H1 (cell line): ENCODE measurements around the gene TRABD2A. TPM values are rescaled to one million over a fixed set of nuclear protein-coding genes. Genes with fewer than 3 reads are reported as not detected.

Experiments
- CTCF ChIA-PET: fragments of 300-600 bp; sonication (Branson Sonifier 250); formaldehyde crosslinking; loops from one replicate; lab custom pipeline; 2021; ENCODE audit not compliant: partially characterized antibody; lab: Charles Lee
- POLR2A ChIA-PET: fragments of 300-600 bp; sonication (Branson Sonifier 250); formaldehyde crosslinking; loops from one replicate; lab custom pipeline; 2021; ENCODE audit warnings: inconsistent platforms; ENCODE audit not compliant: partially characterized antibody; lab: Charles Lee
- DNase-seq, 2 experiments: peaks; one replicate each; pipeline versions ENCODE4 v3.0.0 to v3.0.0-alpha.2; 2010 to 2022; ENCODE audit warnings: low spot score in 2 of 2, low read depth in 1 of 2, mixed read lengths in 1 of 2
- FAIRE-seq: peaks from 2 replicates; lab custom pipeline; 2011; peaks lifted over from hg19 to GRCh38; lab: Jason Lieb, UNC
- H2AFZ ChIP-seq: 2 replicates; pipeline ENCODE4 v1.8.1; 2012; ENCODE audit warnings: low read length, inconsistent platforms
- H2AK5ac ChIP-seq: 2 replicates; pipeline ENCODE4 v1.6.1; 2013; ENCODE audit warnings: low read depth, low read length
- H2BK120ac ChIP-seq: replicated peaks from 2 replicates; pipeline ENCODE3; 2013; ENCODE audit warnings: low read depth, low read length, inconsistent platforms
- H2BK12ac ChIP-seq: 2 replicates; pipeline ENCODE4 v1.6.1; 2013; ENCODE audit warnings: low read depth, low read length
- H2BK15ac ChIP-seq: 2 replicates; pipeline ENCODE4 v1.6.1; 2013; ENCODE audit warnings: low read length
- H2BK20ac ChIP-seq: 2 replicates; pipeline ENCODE4 v1.6.1; 2013; ENCODE audit warnings: low read length
- H2BK5ac ChIP-seq: 2 replicates; pipeline ENCODE4 v1.6.1; 2013; ENCODE audit warnings: low read depth, low read length
- H3K14ac ChIP-seq: 2 replicates; pipeline ENCODE4 v1.6.1; 2013; ENCODE audit warnings: inconsistent platforms; ENCODE audit not compliant: insufficient read length
- H3K18ac ChIP-seq: 2 replicates; pipeline ENCODE4 v1.6.1; 2013; ENCODE audit warnings: low read length; ENCODE audit errors: extremely low read depth
- H3K23ac ChIP-seq: 2 replicates; pipeline ENCODE4 v1.6.1; 2013; ENCODE audit warnings: inconsistent platforms; ENCODE audit not compliant: insufficient read length
- H3K23me2 ChIP-seq: 2 replicates; pipeline ENCODE4 v1.6.1; 2013; ENCODE audit warnings: low read depth, low read length
- H3K27ac ChIP-seq: 2 replicates; pipeline ENCODE4 v1.6.1; 2011; ENCODE audit warnings: low read depth, low read length, inconsistent platforms
- H3K27me3 ChIP-seq, 4 experiments: replicated peaks in 1 of 4; 1 replicate in 1 of 4; 2 replicates in 3 of 4; pipeline versions ENCODE4 v1.6.1 to v1.8.1; 2011 to 2013; ENCODE audit warnings: low read length in 3 of 4, mild to moderate bottlenecking in 3 of 4, inconsistent platforms in 2 of 4, mixed read lengths in 2 of 4, moderate library complexity in 1 of 4; ENCODE audit not compliant: control insufficient read depth in 3 of 4, insufficient read depth in 3 of 4; ENCODE audit errors: extremely low read depth in 1 of 4
- H3K36me3 ChIP-seq, 4 experiments: 2 replicates each; pipeline versions ENCODE4 v1.6.1 to v1.8.1; 2011 to 2013; ENCODE audit warnings: mild to moderate bottlenecking in 4 of 4, low read length in 3 of 4, moderate library complexity in 2 of 4, control low read depth in 1 of 4, inconsistent platforms in 1 of 4; ENCODE audit not compliant: insufficient read depth in 4 of 4, control insufficient read depth in 2 of 4
- H3K4ac ChIP-seq: replicated peaks from 2 replicates; pipeline ENCODE3; 2013; ENCODE audit warnings: low read length, low read depth, mixed read lengths, inconsistent platforms; ENCODE audit not compliant: insufficient read length
- H3K4me1 ChIP-seq, 4 experiments: replicated peaks in 1 of 4; 1 replicate in 1 of 4; 2 replicates in 3 of 4; pipeline versions ENCODE4 v1.6.1 to v1.8.1; 2011 to 2013; ENCODE audit warnings: low read length in 3 of 4, inconsistent platforms in 2 of 4, mixed read lengths in 1 of 4; ENCODE audit not compliant: insufficient read depth in 4 of 4, control insufficient read depth in 3 of 4
- H3K4me2 ChIP-seq, 2 experiments: 2 replicates each; pipeline versions ENCODE4 v1.6.1 to v1.8.1; 2011 to 2013; ENCODE audit warnings: low read depth in 2 of 2, low read length in 2 of 2, control low read depth in 1 of 2, inconsistent platforms in 1 of 2, mild to moderate bottlenecking in 1 of 2; ENCODE audit not compliant: insufficient read depth in 1 of 2
- H3K4me3 ChIP-seq, 4 experiments: fragments of 200-600, 300-600 bp in 1 of 4; sonication (generic), shearing (Covaris generic), sonication (Bioruptor Twin) in 1 of 4; 2 replicates each; pipeline versions ENCODE4 v1.5.1 to v1.8.1; 2011 to 2016; ENCODE audit warnings: low read length in 4 of 4, low read depth in 3 of 4, control low read depth in 2 of 4, inconsistent platforms in 2 of 4, mild to moderate bottlenecking in 2 of 4, mixed read lengths in 1 of 4, moderate library complexity in 1 of 4; ENCODE audit not compliant: insufficient read depth in 2 of 4; ENCODE audit errors: extremely low read depth in 1 of 4
- H3K56ac ChIP-seq: replicated peaks from 2 replicates; pipeline ENCODE3; 2013; ENCODE audit warnings: low read depth, mild to moderate bottlenecking, mixed read lengths, low read length, inconsistent platforms; ENCODE audit not compliant: insufficient read length
- H3K79me1 ChIP-seq: 2 replicates; pipeline ENCODE4 v1.6.1; 2013; ENCODE audit warnings: low read depth, low read length, control low read depth
- H3K79me2 ChIP-seq, 2 experiments: 2 replicates each; pipeline versions ENCODE4 v1.6.1 to v1.8.1; 2012 to 2013; ENCODE audit warnings: low read length in 2 of 2, mild to moderate bottlenecking in 2 of 2, inconsistent platforms in 1 of 2; ENCODE audit not compliant: insufficient read depth in 2 of 2, control insufficient read depth in 1 of 2
- H3K9ac ChIP-seq, 4 experiments: replicated peaks in 1 of 4; 1 replicate in 1 of 4; 2 replicates in 3 of 4; pipeline versions ENCODE4 v1.6.1 to v1.8.1; 2011 to 2013; ENCODE audit warnings: low read depth in 3 of 4, low read length in 3 of 4, control low read depth in 2 of 4, mild to moderate bottlenecking in 2 of 4, moderate library complexity in 2 of 4, inconsistent platforms in 1 of 4; ENCODE audit errors: extremely low read depth in 1 of 4
- H3K9me3 ChIP-seq, 2 experiments: 2 replicates each; pipeline versions ENCODE4 v1.6.1 to v1.8.1; 2012 to 2013; ENCODE audit warnings: mild to moderate bottlenecking in 2 of 2, moderate library complexity in 2 of 2, control low read depth in 1 of 2, inconsistent platforms in 1 of 2, low read depth in 1 of 2, low read length in 1 of 2, mixed read lengths in 1 of 2; ENCODE audit not compliant: insufficient read depth in 2 of 2
- H4K20me1 ChIP-seq, 2 experiments: replicated peaks in 1 of 2; 2 replicates each; pipeline versions ENCODE3 to v1.8.1; 2011 to 2013; ENCODE audit warnings: inconsistent platforms in 2 of 2, low read length in 2 of 2, mild to moderate bottlenecking in 1 of 2; ENCODE audit not compliant: insufficient read depth in 2 of 2, control insufficient read depth in 1 of 2
- H4K5ac ChIP-seq: 2 replicates; pipeline ENCODE4 v1.6.1; 2013; ENCODE audit warnings: low read length, low read depth, mixed read lengths, inconsistent platforms; ENCODE audit not compliant: insufficient read length
- H4K8ac ChIP-seq: 2 replicates; pipeline ENCODE4 v1.8.0; 2013; ENCODE audit warnings: mild to moderate bottlenecking, moderate library complexity, low read length, inconsistent platforms; ENCODE audit not compliant: insufficient read depth; ENCODE audit errors: extremely low read depth
- H4K91ac ChIP-seq: replicated peaks from 2 replicates; pipeline ENCODE3; 2013; ENCODE audit warnings: low read length, mixed read lengths, inconsistent platforms; ENCODE audit not compliant: insufficient read length
- ASH2L ChIP-seq: fragments of 200-600, 300-600 bp; sonication (generic); IDR thresholded peaks from one replicate; pipeline ENCODE4 v1.7.1; 2017; ENCODE audit warnings: low read length
- BRCA1 ChIP-seq: IDR thresholded peaks from 2 replicates; pipeline ENCODE4 v1.6.1; 2012; ENCODE audit warnings: low read depth, low read length, improper control_type of control experiment
- TAF7 ChIP-seq: optimal IDR thresholded peaks from 2 replicates; pipeline ENCODE3; 2011; ENCODE audit warnings: low read depth, mild to moderate bottlenecking, inconsistent platforms, low read length, moderate library complexity, borderline replicate concordance
- WGBS, 2 experiments: shearing (Covaris generic) in 1 of 2; methylation state at CpG; one replicate each; pipeline versions ENCODE4 v1.1.6 to v1.1.7; 2013 to 2015; ENCODE audit warnings: low lambda C conversion rate in 2 of 2, mixed read lengths in 2 of 2, inconsistent platforms in 1 of 2, low coverage in 1 of 2, missing lambda C conversion rate in 1 of 2; ENCODE audit not compliant: insufficient replicate concordance in 2 of 2, insufficient coverage in 1 of 2, insufficient read length in 1 of 2; ENCODE audit errors: extremely low coverage in 1 of 2, missing lambda C conversion rate in 1 of 2; 5-methylcytosine and 5-hydroxymethylcytosine counted together
- polyA plus RNA-seq, 7 experiments: library from polyadenylated mRNA; depleted of rRNA in 3 of 7; stranded (reverse) in 5 of 7; unstranded in 2 of 7; fragments of >200 nt in 5 of 7; fragments of 200-250 nt in 2 of 7; gene quantifications; 1 replicate in 5 of 7; 2 replicates in 1 of 7; 4 replicates in 1 of 7; pipeline versions ENCODE4 v1.2.1 to v1.2.3, GENCODE V29; 2011 to 2013; ENCODE audit warnings: missing spikeins in 2 of 7, mixed read lengths in 2 of 7
- total RNA-seq: library from RNA; stranded (reverse); fragmentation: NEBNext Ultra II Directional; extraction: Animal tissue kit (Norgen Biotek cat#: 25700); gene quantifications from 2 replicates; pipeline ENCODE4 v1.2.1, GENCODE V29; 2021

Gene TRABD2A
- total and polyA plus RNA-seq, 2 of the 8 experiments (the other 6 are each of a cell fraction or from before 2014, with no cell fraction given): 17.3 to 18.6 TPM

DNA sequence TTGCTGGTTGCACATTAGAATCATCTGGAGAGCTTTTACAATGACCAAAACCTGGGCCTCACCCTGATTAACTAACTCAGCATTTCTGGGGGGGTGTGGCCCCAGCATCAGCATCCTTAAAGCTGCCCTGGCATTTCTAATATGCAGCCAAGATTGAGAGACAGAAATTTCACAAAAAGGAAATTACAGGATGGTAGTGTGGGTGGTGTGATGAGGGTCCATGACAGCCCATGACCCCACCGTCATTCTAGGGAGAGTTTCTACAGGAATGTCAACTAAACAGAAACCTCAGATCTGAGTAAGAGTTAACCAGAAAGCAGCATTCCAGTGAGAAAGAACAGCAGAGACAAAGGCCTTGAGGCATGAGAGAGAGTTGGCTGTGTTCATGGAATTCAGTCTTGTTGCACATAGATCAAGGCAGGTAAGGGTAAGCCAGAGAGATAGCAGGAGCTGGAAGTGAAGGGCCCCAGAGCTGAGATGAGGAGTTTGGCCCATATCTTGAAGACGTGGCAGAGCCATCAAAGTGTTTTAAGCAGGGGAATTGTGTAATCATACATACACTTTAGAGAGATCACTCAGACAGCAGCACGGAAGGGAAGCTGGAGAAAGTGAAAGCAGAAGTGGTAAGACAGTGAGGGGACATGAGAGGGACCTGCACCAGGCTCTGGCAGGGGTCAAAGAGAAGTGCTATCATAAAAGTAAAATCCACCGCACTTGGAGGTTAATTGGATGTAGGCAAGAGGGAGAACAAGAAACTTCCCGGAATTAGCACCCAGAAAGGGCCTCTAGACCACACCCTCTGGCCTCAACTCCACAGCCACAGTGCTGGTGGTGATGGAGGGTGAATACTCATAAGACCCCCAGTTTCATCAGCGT, 7.8 kb upstream of the TRABD2A start:
- no peaks in the 10 kb centered on the region for H3K79me2 ChIP-seq
- no peak overlapping the region for H2BK120ac ChIP-seq
- no peak overlapping the region for H3K4me2 ChIP-seq
- H3K27me3 ChIP-seq: no peaks in the 10 kb centered on the region; a peak in 2 of 7 replicates
- no peak overlapping the region for H3K9ac ChIP-seq
- no peak overlapping the region for H3K23ac ChIP-seq
- 0 out of 2 replicates have a peak overlapping the region, but pooled peaks have one; percentile 38 for H2AFZ ChIP-seq
- peak in 1 of 2 experiments; percentile 31 for DNase-seq
- H3K14ac ChIP-seq: no peak overlapping the region
- H3K36me3 ChIP-seq: no peaks in the 10 kb centered on the region
- H2BK12ac ChIP-seq: no peak overlapping the region
- CTCF ChIA-PET: interaction anchor here (0.6 to 3.3 kb wide), 3 partner anchors 37 to 155 kb away, joined by 3 to 13 read pairs (median 4); no protein-coding TSS in a partner anchor
- no peak overlapping the region for H3K56ac ChIP-seq
- H2BK5ac ChIP-seq: no peak overlapping the region
- H3K23me2 ChIP-seq: no peaks in the 10 kb centered on the region
- H3K9me3 ChIP-seq: no peaks in the 10 kb centered on the region
- no peak overlapping the region for H2BK20ac ChIP-seq
- no peaks in the 10 kb centered on the region for H3K4me1 ChIP-seq
- no peak overlapping the region for H2AK5ac ChIP-seq
- H4K91ac ChIP-seq: no peak overlapping the region
- H3K4me3 ChIP-seq: no peak overlapping the region
- FAIRE-seq: no peak
- no peak overlapping the region for H4K5ac ChIP-seq
- no peak overlapping the region for H4K8ac ChIP-seq
- H3K18ac ChIP-seq: no peak overlapping the region
- no peaks in the 10 kb centered on the region for H3K79me1 ChIP-seq
- POLR2A ChIA-PET: interaction anchor here (1.0 to 1.1 kb wide), 2 partner anchors 9 kb away, joined by 3 to 4 read pairs; no protein-coding TSS in a partner anchor
- H4K20me1 ChIP-seq: no peaks in the 10 kb centered on the region
- no peak overlapping the region for H3K27ac ChIP-seq
- 91% methylated on average over 6 of the region's 6 CpGs; no CpG with 5 or more reads in 1 of the 2 experiments for WGBS, 2 experiments
- H3K4ac ChIP-seq: no peak overlapping the region
- H2BK15ac ChIP-seq: no peak overlapping the region
- TF ChIP-seq BRCA1: no peak
- no peak for TF ChIP-seq ASH2L
- TF ChIP-seq TAF7: no peak
